ENCODE measurements around the gene CAPN2. TPM values are rescaled to one million over a fixed set of nuclear protein-coding genes. Genes with fewer than 3 reads are reported as not detected.

CAPN2 gene
- total RNA-seq, 3 donors from 2014 or later (not counting 1 experiment from before 2014, with no cell fraction given), result 228 to 275 (median 236) TPM

DNA sequence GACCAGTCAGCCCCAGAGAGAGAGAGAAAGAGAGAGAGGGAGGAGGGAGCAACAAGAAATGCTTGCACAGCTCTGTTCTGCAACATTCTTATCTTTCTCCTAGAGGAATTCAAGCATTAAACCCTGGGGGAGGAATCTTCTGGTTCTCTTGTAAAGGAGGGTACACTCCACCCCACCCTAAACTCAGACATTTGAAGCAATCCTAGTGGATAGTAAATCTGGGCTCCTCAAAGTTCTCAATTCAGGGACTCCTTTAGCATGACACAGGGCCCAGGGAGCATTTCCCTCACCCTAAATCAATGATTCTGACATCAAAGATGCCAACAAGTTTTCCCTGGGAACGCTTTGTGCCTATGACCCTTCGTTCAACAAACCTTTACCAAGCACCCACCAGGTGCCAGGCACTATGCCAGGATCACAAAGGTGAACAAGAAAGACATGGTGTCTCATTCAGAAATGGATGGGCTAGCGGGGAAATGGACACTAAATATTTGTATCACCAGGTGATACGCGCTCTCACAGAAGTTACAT lies 11.9 kb upstream of the CAPN2 start:
- intact Hi-C loops (cut with micrococcal nuclease), result no loop called here
- H3K9me3 Mint-ChIP-seq, result no peaks in the 10 kb centered on the region

DNA sequence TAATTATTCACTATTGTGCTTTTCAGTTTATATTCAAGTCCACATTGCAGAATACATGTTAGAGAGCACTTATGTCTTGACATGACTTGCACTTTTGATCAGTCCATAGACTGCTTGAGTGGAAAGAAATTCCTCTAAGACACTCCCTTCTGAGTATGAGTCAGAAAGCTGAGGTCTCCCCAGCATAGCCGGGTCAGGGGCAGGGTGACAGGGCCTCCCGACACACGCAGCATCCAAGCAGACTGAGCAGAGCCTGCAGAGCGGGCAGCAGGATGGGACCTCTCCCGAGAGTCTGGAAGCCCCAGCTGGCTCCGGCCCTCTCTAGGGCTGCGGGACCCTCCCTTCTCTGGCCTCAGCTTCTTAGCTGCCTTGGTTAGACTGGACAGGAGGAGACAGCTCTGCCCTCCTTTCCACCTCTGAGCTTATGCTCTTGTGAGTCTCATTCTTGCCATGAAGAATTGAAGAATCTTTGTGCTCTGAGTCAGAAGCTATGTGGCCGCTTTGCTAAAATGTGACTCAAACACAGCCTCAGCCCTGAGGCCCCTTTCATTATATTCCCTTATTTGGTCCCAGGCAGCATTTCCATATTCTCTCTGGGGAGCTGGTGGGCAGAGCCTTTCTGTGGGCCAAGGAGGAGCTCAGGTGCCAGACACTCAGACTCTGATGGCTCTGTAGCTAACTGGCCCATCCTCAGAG lies 11.2 kb upstream of the CAPN2 start:
- no peaks in the 10 kb centered on the region for H3K27me3 ChIP-seq (ENCODE audit: control insufficient read depth, insufficient read depth, low read length)
- no peak for ATAC-seq
- 87% methylated on average over 8 of the region's 8 CpGs for WGBS (ENCODE audit: insufficient coverage)
- no peaks in the 10 kb centered on the region for H3K36me3 Mint-ChIP-seq
- intact Hi-C loops (cut with micrococcal nuclease), result no loop called here
- no peaks in the 10 kb centered on the region for H3K36me3 ChIP-seq (ENCODE audit: control insufficient read depth, insufficient read depth, low read length)
- TF ChIP-seq, protein P1, sequence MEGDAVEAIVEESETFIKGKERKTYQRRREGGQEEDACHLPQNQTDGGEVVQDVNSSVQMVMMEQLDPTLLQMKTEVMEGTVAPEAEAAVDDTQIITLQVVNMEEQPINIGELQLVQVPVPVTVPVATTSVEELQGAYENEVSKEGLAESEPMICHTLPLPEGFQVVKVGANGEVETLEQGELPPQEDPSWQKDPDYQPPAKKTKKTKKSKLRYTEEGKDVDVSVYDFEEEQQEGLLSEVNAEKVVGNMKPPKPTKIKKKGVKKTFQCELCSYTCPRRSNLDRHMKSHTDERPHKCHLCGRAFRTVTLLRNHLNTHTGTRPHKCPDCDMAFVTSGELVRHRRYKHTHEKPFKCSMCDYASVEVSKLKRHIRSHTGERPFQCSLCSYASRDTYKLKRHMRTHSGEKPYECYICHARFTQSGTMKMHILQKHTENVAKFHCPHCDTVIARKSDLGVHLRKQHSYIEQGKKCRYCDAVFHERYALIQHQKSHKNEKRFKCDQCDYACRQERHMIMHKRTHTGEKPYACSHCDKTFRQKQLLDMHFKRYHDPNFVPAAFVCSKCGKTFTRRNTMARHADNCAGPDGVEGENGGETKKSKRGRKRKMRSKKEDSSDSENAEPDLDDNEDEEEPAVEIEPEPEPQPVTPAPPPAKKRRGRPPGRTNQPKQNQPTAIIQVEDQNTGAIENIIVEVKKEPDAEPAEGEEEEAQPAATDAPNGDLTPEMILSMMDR (IDR thresholded peaks at IDR 0.05), result no peak
- H3K27me3 Mint-ChIP-seq (ENCODE audit: low read depth in 2 of 2), result no peaks in the 10 kb centered on the region
- peaks cover 17 to 23% of the 10 kb centered on the region in 2 donors for H3K4me1 Mint-ChIP-seq
- H3K9me3 ChIP-seq (ENCODE audit: control insufficient read depth, insufficient read depth, low read length), result no peaks in the 10 kb centered on the region
- no peak for DNase-seq
- no peak overlapping the region for H3K4me3 Mint-ChIP-seq
- peaks cover 4% of the 10 kb centered on the region for H3K4me1 ChIP-seq (ENCODE audit: control insufficient read depth, insufficient read depth, low read length)
- no peak overlapping the region for H3K27ac ChIP-seq (ENCODE audit: low read length)
- no peaks in the 10 kb centered on the region for H3K9me3 Mint-ChIP-seq
- no peak overlapping the region for H3K4me3 ChIP-seq (ENCODE audit: low read length)
- no peak overlapping the region for H3K27ac Mint-ChIP-seq

More for the DNA sequence above, 11.9 kb upstream of the CAPN2 start:
- ATAC-seq (no peak), DNase-seq (no peak)
- no peak overlapping the region for H3K27ac Mint-ChIP-seq
- peaks cover 16 to 21% of the 10 kb centered on the region in 2 donors for H3K4me1 Mint-ChIP-seq
- WGBS (ENCODE audit: insufficient coverage), result 96% methylated on average over 5 of the region's 5 CpGs
- Histone ChIP-seq H3K27me3 (ENCODE audit: control insufficient read depth, insufficient read depth, low read length) (no peaks in the 10 kb centered on the region), H3K4me1 (ENCODE audit: control insufficient read depth, insufficient read depth, low read length) (peaks cover 4% of the 10 kb centered on the region), H3K36me3 (ENCODE audit: control insufficient read depth, insufficient read depth, low read length) (no peaks in the 10 kb centered on the region), H3K27ac (ENCODE audit: low read length) (no peak overlapping the region), H3K4me3 (ENCODE audit: low read length) (no peak overlapping the region), H3K9me3 (ENCODE audit: control insufficient read depth, insufficient read depth, low read length) (no peaks in the 10 kb centered on the region)
- TF ChIP-seq, protein P1 (IDR thresholded peaks at IDR 0.05), result no peak
- H3K36me3 Mint-ChIP-seq, result no peaks in the 10 kb centered on the region
- H3K4me3 Mint-ChIP-seq, result no peak overlapping the region
- H3K27me3 Mint-ChIP-seq (ENCODE audit: low read depth in 2 of 2), result no peaks in the 10 kb centered on the region

DNA sequence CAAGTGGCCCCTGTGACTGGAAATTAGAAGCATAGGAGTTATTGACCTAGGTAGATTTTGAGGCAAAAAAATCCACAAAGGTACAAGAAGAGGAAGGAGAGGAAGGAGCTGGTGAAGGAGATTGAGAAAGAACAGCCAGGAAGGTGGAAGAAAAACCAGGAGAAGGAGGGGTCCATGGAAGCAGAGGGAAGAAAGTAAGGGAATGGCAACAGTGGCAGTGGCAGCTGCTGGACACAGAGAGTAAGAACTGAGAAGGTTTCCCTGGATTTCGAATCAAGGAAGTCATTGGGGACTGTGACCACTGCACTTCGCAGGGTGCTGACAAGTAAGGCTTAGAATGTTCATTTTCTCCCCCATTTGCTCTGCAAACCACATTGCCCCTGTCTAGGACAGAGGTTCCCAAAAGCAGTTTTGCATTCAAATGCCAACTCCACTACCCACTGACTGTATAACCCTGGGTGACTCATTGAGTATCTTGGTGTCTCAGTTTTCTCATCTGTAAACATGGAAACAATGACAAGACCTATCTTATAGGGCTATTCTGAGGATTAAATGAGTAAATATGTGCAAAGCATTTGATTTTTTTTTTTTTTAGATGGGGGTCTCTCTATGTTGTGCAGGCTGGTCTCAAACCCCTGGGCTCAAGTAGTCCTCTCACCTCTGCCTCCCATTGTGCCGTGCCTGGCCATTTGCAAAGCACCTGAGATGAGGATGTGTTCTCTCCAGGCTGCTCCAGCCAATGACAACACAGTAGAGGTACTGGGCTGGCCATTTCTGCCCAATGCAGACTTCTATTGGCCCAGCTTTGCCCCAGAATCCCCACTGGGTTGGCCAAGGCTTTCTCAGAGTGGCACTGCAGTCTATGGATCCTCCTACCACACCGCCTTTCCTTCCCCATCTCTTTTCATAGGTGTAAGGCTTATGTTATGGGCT lies 9.3 kb upstream of the CAPN2 start:
- Mint-ChIP-seq H3K27me3 (ENCODE audit: low read depth in 2 of 2) (no peaks in the 10 kb centered on the region), H3K36me3 (no peaks in the 10 kb centered on the region), H3K27ac (no peak overlapping the region), H3K9me3 (no peaks in the 10 kb centered on the region), H3K4me3 (no peak overlapping the region), H3K4me1 (peaks cover 17% of the 10 kb centered on the region in 2 donors)
- no peaks in the 10 kb centered on the region for H3K9me3 ChIP-seq (ENCODE audit: control insufficient read depth, insufficient read depth, low read length)
- no peak overlapping the region for H3K4me3 ChIP-seq (ENCODE audit: low read length)
- 85% methylated on average over 3 of the region's 4 CpGs for WGBS (ENCODE audit: insufficient coverage)
- no peak for ATAC-seq
- H3K27ac ChIP-seq (ENCODE audit: low read length), result no peak overlapping the region
- H3K36me3 ChIP-seq (ENCODE audit: control insufficient read depth, insufficient read depth, low read length), result no peaks in the 10 kb centered on the region
- TF ChIP-seq, protein P1 (IDR thresholded peaks at IDR 0.05), result no peak
- peaks cover 4% of the 10 kb centered on the region for H3K4me1 ChIP-seq (ENCODE audit: control insufficient read depth, insufficient read depth, low read length)
- DNase-seq, result no peak
- no peaks in the 10 kb centered on the region for H3K27me3 ChIP-seq (ENCODE audit: control insufficient read depth, insufficient read depth, low read length)
- intact Hi-C loops (cut with micrococcal nuclease), result no loop called here

Data from natural killer cell (primary cell).